Right atrium auricular region (tissue), 2 donors: ENCODE measurements around the gene ANXA3. TPM values are rescaled to one million over a fixed set of nuclear protein-coding genes. Genes with fewer than 3 reads are reported as not detected.

Source experiments
- DNase-seq: peaks from one replicate; pipeline ENCODE4 v3.0.0-alpha.2; 2019; ENCODE audit warnings: low spot score
- H3K27ac ChIP-seq, 2 donors: fragments of 200-600 bp; sonication (generic); 1 replicate in 1 of 2; 2 replicates in 1 of 2; pipeline ENCODE4 v1.5.1; 2016 to 2019
- H3K27me3 ChIP-seq, 2 donors: fragments of 200-600 bp; sonication (generic); one replicate each; pipeline versions ENCODE4 v1.5.1 to v1.6.0; 2017 to 2019
- H3K36me3 ChIP-seq: fragments of 200-600 bp; sonication (generic); one replicate; pipeline ENCODE4 v1.5.1; 2016
- H3K4me1 ChIP-seq, 2 donors: fragments of 200-600 bp; sonication (generic); one replicate each; pipeline versions ENCODE4 v1.5.1 to v1.6.0; 2017 to 2019
- H3K4me3 ChIP-seq, 2 donors: fragments of 200-600 bp; sonication (generic); 1 replicate in 1 of 2; 2 replicates in 1 of 2; pipeline ENCODE4 v1.5.1; 2017 to 2019; ENCODE audit warnings: mild to moderate bottlenecking in 1 of 2, moderate library complexity in 1 of 2
- H3K9me3 ChIP-seq, 2 donors: fragments of 200-600 bp; sonication (generic); one replicate each; pipeline ENCODE4 v1.5.1; 2019
- CTCF ChIP-seq, 2 donors: fragments of 200-600 bp; sonication (generic); IDR thresholded peaks; one replicate each; pipeline ENCODE4 v1.5.1; 2019; ENCODE audit warnings: antibody characterized with exemption in 2 of 2
- total RNA-seq, 2 donors: library from RNA; depleted of rRNA; stranded (reverse); fragments of >200 nt; gene quantifications; one replicate each; pipeline ENCODE4 v1.1.0, GENCODE V29; 2016

Gene ANXA3
- total RNA-seq, 2 donors from 2014 or later, result 39.4 to 54.0 TPM

GRCh38 chr4:78525559-78525958 lies 26.0 kb upstream of the ANXA3 start:
- no peak for TF ChIP-seq CTCF (IDR thresholded peaks at IDR 0.05)
- Histone ChIP-seq H3K27me3 (no peaks in the 10 kb centered on the region), H3K9me3 (peaks cover 0 to 3% of the 10 kb centered on the region in 2 donors), H3K4me1 (no peaks in the 10 kb centered on the region), H3K4me3 (no peak overlapping the region), H3K27ac (no peak overlapping the region), H3K36me3 (no peaks in the 10 kb centered on the region)
- no peak for DNase-seq

GRCh38 chr4:78527103-78527502 lies 24.5 kb upstream of the ANXA3 start:
- H3K27me3 ChIP-seq, result no peaks in the 10 kb centered on the region
- DNase-seq, result no peak
- H3K9me3 ChIP-seq, result peaks cover 0 to 4% of the 10 kb centered on the region in 2 donors
- no peaks in the 10 kb centered on the region for H3K4me1 ChIP-seq
- no peak overlapping the region for H3K4me3 ChIP-seq
- H3K36me3 ChIP-seq, result no peaks in the 10 kb centered on the region
- TF ChIP-seq CTCF (IDR thresholded peaks at IDR 0.05), result no peak
- H3K27ac ChIP-seq, result no peak overlapping the region

- Histone ChIP-seq H3K27me3 (no peaks in the 10 kb centered on the region), H3K27ac (no peak overlapping the region), H3K4me1 (no peaks in the 10 kb centered on the region), H3K9me3 (peaks cover 0 to 4% of the 10 kb centered on the region in 2 donors), H3K4me3 (no peak overlapping the region), H3K36me3 (no peaks in the 10 kb centered on the region)
- no peak for DNase-seq
- no peak for TF ChIP-seq CTCF (IDR thresholded peaks at IDR 0.05)
Measured at GRCh38 chr4:78527555-78527954, 24.0 kb upstream of the ANXA3 start.

- TF ChIP-seq CTCF (IDR thresholded peaks at IDR 0.05), result no peak
- H3K4me3 ChIP-seq, result no peak overlapping the region
- no peak overlapping the region for H3K27ac ChIP-seq
- no peak for DNase-seq
- no peaks in the 10 kb centered on the region for H3K27me3 ChIP-seq
- H3K9me3 ChIP-seq, result peaks cover 0 to 4% of the 10 kb centered on the region in 2 donors
- no peaks in the 10 kb centered on the region for H3K36me3 ChIP-seq
- no peaks in the 10 kb centered on the region for H3K4me1 ChIP-seq
Measured at GRCh38 chr4:78528327-78528726, 23.2 kb upstream of the ANXA3 start.

- Histone ChIP-seq H3K27ac (no peak overlapping the region), H3K27me3 (no peaks in the 10 kb centered on the region), H3K4me1 (no peaks in the 10 kb centered on the region), H3K9me3 (peaks cover 0 to 4% of the 10 kb centered on the region in 2 donors), H3K36me3 (no peaks in the 10 kb centered on the region), H3K4me3 (no peak overlapping the region)
- no peak for DNase-seq
- TF ChIP-seq CTCF (IDR thresholded peaks at IDR 0.05), result no peak
Measured at GRCh38 chr4:78529569-78530209, 21.9 kb upstream of the ANXA3 start.

- DNase-seq, result no peak
- no peak overlapping the region for H3K27ac ChIP-seq
- H3K4me1 ChIP-seq, result no peaks in the 10 kb centered on the region
- no peak overlapping the region for H3K4me3 ChIP-seq
- no peaks in the 10 kb centered on the region for H3K27me3 ChIP-seq
- no peak for TF ChIP-seq CTCF (IDR thresholded peaks at IDR 0.05)
- no peaks in the 10 kb centered on the region for H3K36me3 ChIP-seq
- H3K9me3 ChIP-seq, result peaks cover 0 to 4% of the 10 kb centered on the region in 2 donors
Measured at GRCh38 chr4:78532046-78532445, 19.5 kb upstream of the ANXA3 start.
